GM18517 (cell line): Measurements from ENCODE around the gene CCDC136.

Experiments used
- ATAC-seq: cut with Tn5 transposase; IDR thresholded peaks from one replicate; pipeline ENCODE4 v1.9.1; 2021; ENCODE audit warnings: mild to moderate bottlenecking, moderate library complexity; ENCODE audit not compliant: unreplicated experiment

Gene CCDC136

DNA sequence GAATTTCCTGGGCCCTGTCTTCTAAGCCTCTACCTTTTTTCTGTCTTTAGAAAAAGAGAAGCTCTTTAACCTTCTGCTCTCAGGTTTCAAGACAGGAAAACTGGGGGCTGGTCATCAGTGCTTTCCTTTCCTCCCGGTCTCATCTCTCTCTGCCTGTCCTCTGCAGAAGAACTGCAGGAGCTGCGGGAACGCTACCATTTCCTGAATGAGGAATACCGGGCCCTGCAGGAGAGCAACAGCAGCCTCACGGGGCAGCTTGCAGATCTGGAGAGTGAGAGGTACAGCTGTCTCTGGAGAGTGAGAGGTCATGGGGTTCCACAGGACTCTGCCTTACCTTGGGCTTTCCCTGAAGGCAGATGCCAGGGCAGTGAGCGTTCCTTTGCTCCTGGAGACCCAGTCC is 12.7 kb downstream of the CCDC136 start:
- no peak for ATAC-seq

GRCh38 chr7:128805225-128805624 is 13.5 kb downstream of the CCDC136 start:
- no peak for ATAC-seq

DNA sequence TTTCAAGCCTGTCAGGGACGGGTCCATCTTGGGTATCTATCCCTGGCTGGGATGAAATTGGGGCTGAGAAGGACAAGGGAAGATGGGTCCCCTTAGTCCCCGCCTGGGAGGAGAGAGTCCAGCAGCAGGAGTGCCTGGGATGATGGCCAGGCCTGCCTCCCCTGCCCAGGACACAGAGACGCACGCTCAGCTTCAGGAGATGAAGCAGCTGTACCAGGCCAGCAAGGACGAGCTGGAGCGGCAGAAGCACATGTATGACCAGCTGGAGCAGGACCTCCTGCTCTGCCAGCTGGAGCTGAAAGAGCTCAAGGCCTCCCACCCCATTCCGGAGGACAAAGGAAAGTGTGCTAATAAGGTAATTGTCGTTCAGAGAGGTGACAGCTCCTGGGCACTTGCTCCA is 15.4 kb downstream of the CCDC136 start:
- ATAC-seq, result no peak

DNA sequence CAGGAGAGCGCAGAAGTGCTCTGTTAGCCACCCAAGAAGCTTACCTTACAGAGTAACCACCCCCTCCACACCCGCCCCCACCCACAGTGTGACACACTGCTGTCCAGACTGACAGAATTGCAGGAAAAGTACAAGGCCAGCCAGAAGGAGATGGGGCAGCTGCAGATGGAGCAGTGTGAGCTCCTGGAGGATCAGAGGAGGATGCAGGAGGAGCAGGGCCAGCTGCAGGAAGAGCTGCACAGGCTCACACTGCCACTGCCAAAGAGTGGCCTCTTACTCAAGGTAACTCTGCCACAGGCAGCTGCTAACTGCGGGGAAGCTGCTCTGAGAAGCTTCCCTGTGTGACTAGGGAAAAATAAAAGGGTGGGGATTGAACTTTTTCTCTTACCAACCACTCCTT is 17.6 kb downstream of the CCDC136 start:
- no peak for ATAC-seq

DNA sequence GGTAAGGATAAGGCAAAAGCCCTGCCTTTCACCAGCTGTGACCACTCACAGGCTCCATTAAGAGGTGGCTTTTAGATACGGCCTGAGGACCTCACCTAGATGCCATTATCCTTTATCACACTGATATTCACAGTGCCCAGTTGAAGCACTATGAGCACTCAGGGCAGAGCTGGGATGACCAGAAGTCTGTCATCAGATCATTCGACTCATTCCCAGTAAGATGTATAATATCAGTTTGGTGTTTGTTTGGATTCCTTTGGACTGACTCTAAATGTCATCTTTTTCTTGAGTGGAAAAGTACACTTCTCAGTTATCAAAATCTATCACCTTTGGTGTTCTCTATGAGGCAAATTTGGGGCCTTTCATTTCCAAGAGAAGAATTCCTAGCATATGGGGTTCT is 18.7 kb downstream of the CCDC136 start:
- no peak for ATAC-seq

DNA sequence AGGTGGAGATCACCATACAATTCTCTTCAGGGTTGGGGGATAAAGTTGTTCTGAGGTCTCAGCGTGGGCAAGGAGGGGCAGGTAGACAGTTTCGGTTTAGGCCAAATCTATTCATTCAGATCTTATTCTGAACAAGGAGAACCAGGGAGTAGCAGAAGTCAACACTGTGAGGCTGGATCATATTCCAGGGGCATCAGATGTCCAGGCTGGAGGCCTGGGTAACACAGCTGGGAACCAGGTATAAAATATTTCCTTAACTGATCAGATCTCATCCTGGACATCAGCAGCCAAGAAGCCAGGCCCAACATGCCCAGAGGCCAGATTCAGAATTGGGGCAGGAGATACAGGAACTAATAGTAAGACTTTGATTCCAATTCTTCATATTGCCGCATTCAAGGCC is 19.2 kb downstream of the CCDC136 start:
- no peak for ATAC-seq

DNA sequence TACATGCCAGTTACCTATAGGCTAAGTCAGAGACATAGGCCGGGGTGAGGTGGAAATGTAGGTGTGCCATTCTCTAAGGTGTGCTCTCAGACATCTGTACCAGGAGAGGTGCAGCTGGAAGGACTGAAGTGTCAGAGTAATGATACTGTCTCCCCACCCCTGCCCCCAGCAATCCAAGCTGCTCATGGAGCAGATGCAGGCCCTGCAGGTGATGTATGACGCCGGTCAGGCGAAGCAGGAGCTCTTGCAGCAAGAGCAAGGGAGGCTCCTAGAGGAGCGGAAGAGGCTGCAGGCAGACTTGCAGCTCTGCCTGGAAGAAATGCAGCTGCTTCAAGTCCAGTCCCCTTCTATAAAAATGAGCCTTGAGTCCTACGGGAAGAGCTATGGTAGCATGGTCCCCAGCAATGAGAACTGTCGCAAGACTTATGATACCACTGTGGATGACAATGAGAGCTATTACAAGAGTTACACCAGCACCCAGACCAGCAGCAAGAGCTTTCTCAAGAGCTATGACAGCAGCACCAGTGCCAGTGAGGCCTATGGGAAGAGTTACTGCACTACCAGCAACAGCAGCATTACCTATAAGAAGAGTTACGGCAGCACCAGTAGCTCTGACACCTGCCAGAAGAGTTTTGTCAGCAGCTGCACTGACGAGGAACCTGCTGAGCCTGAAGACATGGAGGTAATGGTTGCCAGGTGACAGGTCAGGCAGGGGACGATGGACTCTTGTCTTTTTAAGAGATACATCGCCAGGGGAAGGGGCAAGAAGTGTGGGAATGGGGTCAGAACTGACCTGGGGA is 20.1 kb downstream of the CCDC136 start:
- no peak for ATAC-seq

DNA sequence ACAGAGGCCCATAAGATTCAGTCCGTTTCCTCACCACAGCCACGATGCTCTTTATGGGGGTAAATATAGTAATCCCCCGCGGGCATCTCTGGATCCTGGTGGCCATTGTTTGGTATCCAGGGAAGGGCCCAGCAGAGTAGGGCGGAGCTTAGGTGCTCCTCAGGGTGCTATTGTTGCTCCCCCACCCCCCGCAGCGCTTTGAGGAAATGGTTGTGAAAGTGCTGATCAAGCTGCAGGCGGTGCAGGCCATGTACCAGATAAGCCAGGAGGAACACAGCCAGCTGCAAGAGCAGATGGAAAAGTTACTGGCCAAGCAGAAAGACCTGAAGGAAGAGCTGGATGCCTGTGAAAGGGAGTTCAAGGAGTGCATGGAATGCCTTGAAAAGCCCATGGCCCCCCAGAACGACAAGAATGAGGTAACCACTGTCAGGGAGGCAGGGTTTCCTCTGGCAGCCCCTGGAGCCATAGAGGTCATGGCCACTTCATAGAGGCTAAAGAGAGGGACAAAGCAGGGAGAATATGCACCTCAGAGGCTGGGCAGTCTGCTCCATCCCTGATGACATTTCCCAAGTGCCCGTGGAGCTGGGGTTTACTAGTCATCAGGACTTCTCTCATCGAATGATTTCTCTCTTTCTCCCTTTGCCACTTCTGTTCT is 20.9 kb downstream of the CCDC136 start:
- ATAC-seq, result no peak

DNA sequence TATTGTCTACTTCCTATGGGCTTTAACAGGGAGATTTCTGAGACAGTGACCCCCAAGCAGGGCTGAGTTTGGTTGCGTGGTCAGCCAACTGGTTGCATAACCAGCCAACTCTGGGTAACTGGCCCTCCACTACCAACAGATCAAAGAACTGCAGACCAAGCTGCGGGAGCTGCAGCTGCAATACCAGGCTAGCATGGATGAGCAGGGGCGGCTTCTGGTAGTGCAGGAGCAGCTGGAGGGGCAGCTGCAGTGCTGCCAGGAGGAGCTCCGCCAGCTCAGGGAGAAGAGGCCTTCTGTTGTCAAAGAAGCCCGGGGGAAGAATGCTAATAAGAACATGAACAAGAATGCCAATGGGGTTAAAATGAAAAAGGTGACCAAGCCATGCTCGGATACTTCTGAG is 22.7 kb downstream of the CCDC136 start:
- ATAC-seq, result no peak

DNA sequence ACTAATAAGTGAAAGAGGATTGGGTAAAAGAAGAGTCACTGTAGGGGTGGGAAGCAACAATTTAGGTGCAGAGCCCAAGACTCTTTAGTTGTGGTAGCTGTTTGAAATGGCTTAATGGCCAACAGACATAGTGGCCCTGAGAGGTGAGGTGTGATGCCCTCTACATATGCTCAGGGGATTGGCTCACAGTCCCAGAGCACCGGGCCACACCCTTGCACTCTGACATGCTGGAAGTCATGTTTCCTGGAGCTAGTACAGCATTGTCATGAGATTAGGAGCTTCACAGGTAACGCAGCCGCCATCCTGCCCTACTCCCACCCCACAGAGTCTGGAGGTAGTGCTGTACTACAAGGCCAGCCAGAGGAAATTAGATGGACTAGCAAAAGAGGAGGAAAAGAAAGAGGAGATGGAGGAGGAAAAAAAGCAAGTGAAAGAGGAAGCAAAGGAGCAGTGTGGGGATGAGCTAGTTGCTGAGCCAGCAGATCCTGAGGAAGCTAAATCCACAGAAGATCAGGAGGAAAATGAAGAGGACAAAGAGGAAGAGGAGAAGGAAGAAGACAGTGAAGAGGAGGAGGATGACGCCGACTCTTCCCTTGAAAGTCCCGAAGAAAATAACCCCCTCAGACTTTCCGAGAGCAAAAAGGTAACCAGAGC is 23.6 kb downstream of the CCDC136 start:
- ATAC-seq, result no peak

- ATAC-seq, result no peak
Observed at GRCh38 chr7:128818694-128819093, 26.9 kb downstream of the CCDC136 start.

DNA sequence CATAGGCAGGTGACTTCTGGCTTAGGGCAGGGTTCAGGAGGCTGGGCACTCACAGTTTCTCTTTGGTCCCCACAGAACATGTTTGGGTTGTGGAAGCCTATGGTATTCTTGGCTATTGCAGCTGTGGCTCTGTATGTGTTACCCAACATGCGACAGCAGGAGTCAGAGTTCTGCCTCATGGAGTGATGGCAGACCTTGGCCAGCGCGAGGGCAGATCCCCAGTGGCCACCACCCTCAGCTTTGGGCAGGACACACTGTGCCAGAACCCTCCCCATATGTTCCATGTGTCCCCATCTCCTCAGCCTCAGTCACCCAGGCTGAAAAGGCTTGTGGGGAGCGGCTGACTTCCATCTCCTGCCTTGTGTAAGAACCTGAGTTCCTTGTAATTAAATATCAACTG is 30.0 kb downstream of the CCDC136 start:
- ATAC-seq, result no peak

DNA sequence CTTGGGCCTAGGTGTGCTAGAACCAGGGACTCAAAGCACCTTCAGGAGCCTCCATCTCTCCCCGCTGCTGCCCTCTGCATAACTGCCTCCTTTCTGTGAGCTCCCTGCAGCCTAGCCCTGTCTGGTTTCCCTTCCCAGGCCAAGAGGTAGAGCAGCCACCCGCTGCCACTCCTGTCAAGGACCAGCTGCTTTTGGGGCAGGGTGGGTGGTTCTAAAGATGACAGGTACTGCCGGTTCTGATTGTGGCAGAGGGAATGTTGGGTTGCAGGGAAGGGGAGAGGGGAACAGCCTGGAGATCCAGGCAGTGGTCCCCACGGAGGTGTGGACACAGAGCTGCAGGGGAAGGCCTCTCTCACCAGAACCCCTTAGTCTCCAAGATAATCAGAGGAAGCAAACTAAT is 34.7 kb downstream of the CCDC136 start:
- no peak for ATAC-seq

DNA sequence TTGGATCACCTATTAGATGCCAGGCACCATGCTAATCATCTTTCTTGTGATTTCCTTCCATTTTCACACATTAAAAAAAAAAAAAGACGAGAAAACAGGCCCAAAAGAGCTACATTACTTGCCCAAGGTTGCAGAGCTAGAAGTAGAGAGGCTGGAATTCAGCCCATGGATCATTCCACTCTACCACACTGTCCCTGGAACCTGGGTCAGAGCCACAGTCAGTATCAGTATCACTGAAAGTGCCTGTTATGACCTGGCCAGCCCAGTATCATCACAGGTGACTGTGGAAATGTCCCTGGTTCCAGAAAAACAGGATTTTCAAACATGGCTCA is 35.1 kb downstream of the CCDC136 start:
- no peak for ATAC-seq

- no peak for ATAC-seq
Observed at GRCh38 chr7:128827248-128827958, 35.6 kb downstream of the CCDC136 start.

- no peak for ATAC-seq
Observed at GRCh38 chr7:128827971-128828711, 36.4 kb downstream of the CCDC136 start.

DNA sequence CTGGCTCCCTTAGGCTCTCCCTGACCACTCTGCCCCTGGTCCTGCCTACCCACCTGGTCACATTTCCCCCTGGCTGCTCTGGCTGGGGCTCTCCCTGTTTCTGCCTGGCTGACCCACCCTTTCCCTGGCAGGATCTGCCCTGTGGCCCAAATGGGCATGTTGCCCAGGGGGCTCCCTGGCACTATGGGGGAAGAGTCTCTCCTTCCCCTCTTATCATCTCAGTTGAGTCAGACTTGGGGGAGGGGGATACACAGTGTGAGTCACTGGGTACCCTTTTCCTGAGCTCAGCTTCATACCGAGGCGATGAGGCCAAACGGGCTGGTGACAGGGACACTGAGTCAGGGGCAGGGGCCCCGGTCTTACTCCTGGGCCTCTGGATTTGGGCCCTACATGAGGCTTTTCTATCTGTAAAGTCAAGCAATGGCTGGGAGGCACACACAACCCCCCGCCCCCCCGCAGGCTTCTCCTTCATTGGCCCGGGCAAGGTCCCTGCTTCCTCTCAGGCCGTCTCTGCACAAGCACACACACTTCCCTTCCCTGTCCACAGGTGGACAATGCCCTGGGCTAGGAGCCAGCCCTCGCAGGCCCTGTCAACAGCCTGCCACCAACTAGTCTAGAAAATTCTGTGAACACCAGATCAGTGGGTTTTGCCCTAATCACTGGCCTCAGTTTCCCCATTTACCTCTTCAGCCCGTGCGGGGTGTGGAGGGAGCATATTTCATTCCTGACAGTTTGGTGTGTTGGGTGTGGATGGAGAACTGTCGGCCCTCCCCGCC is 37.8 kb downstream of the CCDC136 start:
- no peak for ATAC-seq

DNA sequence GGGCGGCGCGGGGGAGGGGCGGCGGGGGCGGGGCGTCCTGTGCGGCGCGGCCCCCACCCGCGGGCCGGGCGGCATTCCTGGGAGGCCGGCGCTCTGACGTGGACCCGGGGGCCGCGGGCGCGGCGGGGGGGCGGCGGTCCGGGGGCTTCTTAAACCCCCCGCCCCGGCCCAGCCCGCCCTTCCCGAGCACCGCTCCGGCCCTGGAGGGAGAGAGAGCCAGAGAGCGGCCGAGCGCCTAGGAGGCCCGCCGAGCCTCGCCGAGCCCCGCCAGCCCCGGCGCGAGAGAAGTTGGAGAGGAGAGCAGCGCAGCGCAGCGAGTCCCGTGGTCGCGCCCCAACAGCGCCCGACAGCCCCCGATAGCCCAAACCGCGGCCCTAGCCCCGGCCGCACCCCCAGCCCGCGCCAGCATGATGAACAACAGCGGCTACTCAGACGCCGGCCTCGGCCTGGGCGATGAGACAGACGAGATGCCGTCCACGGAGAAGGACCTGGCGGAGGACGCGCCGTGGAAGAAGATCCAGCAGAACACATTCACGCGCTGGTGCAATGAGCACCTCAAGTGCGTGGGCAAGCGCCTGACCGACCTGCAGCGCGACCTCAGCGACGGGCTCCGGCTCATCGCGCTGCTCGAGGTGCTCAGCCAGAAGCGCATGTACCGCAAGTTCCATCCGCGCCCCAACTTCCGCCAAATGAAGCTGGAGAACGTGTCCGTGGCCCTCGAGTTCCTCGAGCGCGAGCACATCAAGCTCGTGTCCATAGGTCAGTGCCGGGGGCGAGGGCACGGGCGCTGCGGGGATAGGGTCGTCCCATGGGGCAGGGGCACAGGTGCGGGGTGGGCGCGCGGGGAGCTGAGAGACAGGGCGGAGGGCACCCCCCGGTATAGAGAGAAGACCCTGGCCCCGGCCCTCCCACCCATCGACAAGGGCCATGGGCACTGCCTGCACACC is 38.7 kb downstream of the CCDC136 start, which contains the start of gene FLNC:
FLNC (plus strand) TSS at position 176 of the 947 bp plus-strand sequence; CDS start at position 408, 232 bp downstream.
- no peak for ATAC-seq
